ENCODE measurements around the gene PTCD2.
"Not testable (repeated sequence)": the region's sequence is repeated elsewhere in the genome, so short reads cannot be mapped to it uniquely, and the experiment has no call there.

DNA sequence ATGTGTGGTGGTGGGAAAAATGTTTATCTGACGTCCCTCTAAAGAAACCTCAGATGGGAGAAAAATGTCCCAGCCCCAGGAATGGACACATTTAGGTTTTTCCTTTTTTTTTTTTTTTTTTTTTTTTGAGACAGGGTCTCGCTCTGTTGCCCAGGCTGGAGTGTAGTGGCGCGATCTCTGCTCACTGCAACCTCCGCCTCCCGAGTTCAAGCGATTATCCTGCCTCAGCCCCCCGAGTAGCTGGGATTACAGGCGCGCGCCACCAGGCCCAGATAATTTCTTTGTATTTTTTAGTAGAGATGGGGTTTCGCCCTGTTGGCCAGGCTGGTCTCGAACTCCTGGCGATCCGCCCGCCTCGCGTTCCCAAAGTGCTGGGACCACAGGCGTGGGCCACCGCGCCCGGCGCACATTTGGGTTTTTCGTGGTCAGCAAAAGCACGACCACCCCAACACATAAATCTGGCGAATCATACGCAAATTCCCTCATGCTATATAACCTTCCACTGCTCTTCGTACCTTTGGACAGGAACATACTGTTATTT, 668 bp upstream of the PTCD2 start:
- TF ChIP-seq, protein P1, sequence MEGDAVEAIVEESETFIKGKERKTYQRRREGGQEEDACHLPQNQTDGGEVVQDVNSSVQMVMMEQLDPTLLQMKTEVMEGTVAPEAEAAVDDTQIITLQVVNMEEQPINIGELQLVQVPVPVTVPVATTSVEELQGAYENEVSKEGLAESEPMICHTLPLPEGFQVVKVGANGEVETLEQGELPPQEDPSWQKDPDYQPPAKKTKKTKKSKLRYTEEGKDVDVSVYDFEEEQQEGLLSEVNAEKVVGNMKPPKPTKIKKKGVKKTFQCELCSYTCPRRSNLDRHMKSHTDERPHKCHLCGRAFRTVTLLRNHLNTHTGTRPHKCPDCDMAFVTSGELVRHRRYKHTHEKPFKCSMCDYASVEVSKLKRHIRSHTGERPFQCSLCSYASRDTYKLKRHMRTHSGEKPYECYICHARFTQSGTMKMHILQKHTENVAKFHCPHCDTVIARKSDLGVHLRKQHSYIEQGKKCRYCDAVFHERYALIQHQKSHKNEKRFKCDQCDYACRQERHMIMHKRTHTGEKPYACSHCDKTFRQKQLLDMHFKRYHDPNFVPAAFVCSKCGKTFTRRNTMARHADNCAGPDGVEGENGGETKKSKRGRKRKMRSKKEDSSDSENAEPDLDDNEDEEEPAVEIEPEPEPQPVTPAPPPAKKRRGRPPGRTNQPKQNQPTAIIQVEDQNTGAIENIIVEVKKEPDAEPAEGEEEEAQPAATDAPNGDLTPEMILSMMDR (IDR thresholded peaks at IDR 0.05), result not testable (repeated sequence)
- TF ChIP-seq POLR2A (IDR thresholded peaks at IDR 0.05), result not testable (repeated sequence)

Data from body of pancreas (tissue), 4 donors.